HepG2 (cell line): Measurements from ENCODE around the gene CPEB3.

Source experiments
- AHDC1 ChIP-seq: sonication (generic); formaldehyde crosslinking; IDR thresholded peaks from 2 replicates; pipeline ENCODE4 v1.5.1; 2020; ENCODE audit warnings: mild to moderate bottlenecking, missing genetic modification reagents, borderline replicate concordance
- ATF6 ChIP-seq: sonication (generic); formaldehyde crosslinking; conservative IDR thresholded peaks from 2 replicates; pipeline ENCODE4 v1.4.0; 2020; ENCODE audit warnings: missing genetic modification reagents
- BHLHE40 ChIP-seq: IDR thresholded peaks from 2 replicates; pipeline ENCODE4 v1.6.1; 2011; ENCODE audit warnings: low read length, improper control_type of control experiment
- CHD2 ChIP-seq: IDR thresholded peaks from 2 replicates; pipeline ENCODE4 v1.6.1; 2011; ENCODE audit warnings: low read depth, low read length, improper control_type of control experiment
- CTCF ChIP-seq: sonication (generic); formaldehyde crosslinking; IDR thresholded peaks from 2 replicates; pipeline ENCODE4 v1.5.0; 2020; ENCODE audit warnings: mild to moderate bottlenecking, missing genetic modification reagents, moderate library complexity
- FOXJ3 ChIP-seq: sonication (generic); formaldehyde crosslinking; IDR thresholded peaks from 2 replicates; pipeline ENCODE4 v1.4.0; 2020; ENCODE audit warnings: missing genetic modification reagents, mild to moderate bottlenecking, borderline replicate concordance
- PHF8 ChIP-seq: sonication (generic); formaldehyde crosslinking; IDR thresholded peaks from 2 replicates; pipeline ENCODE4 v1.5.0; 2020; ENCODE audit warnings: missing genetic modification reagents
- POLR2A ChIP-seq, 2 experiments: IDR thresholded peaks; 2 replicates each; pipeline ENCODE4 v1.6.1; 2011; ENCODE audit warnings: low read depth in 2 of 2, low read length in 2 of 2, mild to moderate bottlenecking in 1 of 2, moderate library complexity in 1 of 2; ENCODE audit not compliant: insufficient read depth in 1 of 2
- POLR2AphosphoS5 ChIP-seq: IDR thresholded peaks from 2 replicates; pipeline ENCODE4 v1.6.1; 2012; ENCODE audit warnings: low read depth, low read length
- RXRA ChIP-seq: sonication (generic); formaldehyde crosslinking; IDR thresholded peaks from 2 replicates; pipeline ENCODE4 v1.5.1; 2020; ENCODE audit warnings: missing genetic modification reagents
- SOX6 ChIP-seq, 2 experiments: fragments of 450-650 bp in 1 of 2; sonication (generic) in 1 of 2; formaldehyde crosslinking in 1 of 2; IDR thresholded peaks; 2 replicates each; pipeline versions ENCODE4 v1.4.0 to v1.6.1; 2017 to 2020; ENCODE audit warnings: antibody characterized with exemption in 1 of 2, mild to moderate bottlenecking in 1 of 2, missing genetic modification reagents in 1 of 2
- ZBTB40 ChIP-seq, 2 experiments: fragments of 450-650 bp in 1 of 2; sonication (generic) in 1 of 2; formaldehyde crosslinking in 1 of 2; IDR thresholded peaks; 2 replicates each; pipeline versions ENCODE4 v1.6.1 to v1.8.0; 2016 to 2022; ENCODE audit warnings: antibody characterized with exemption in 1 of 2, mild to moderate bottlenecking in 1 of 2, missing genetic modification reagents in 1 of 2

GRCh38 chr10:92047215-92047614 lies 243.7 kb downstream of the CPEB3 start:
- TF ChIP-seq RXRA (CRISPR knock-in tag) (no peak), CTCF (CRISPR knock-in tag) (no peak), ATF6 (CRISPR knock-in tag) (no peak), POLR2AphosphoS5 (no peak), PHF8 (CRISPR knock-in tag) (no peak), ZBTB40 (IDR thresholded peaks at IDR 0.05) (no peak), ZBTB40 (CRISPR knock-in tag; IDR thresholded peaks at IDR 0.05) (no peak), BHLHE40 (no peak), FOXJ3 (CRISPR knock-in tag) (no peak), SOX6 (IDR thresholded peaks at IDR 0.05) (no peak), SOX6 (CRISPR knock-in tag; IDR thresholded peaks at IDR 0.05) (no peak), CHD2 (no peak), AHDC1 (no peak), POLR2A (IDR thresholded peaks at IDR 0.05; ENCODE audit: insufficient read depth in 1 of 2, low read depth in 2 of 2, low read length in 2 of 2) (no peak)
